CD14-positive monocyte (primary cell): Measurements from ENCODE around the gene GAMT. TPM values are rescaled to one million over a fixed set of nuclear protein-coding genes. Genes with fewer than 3 reads are reported as not detected.

Experiments used
- DNase-seq, 3 donors: peaks; one replicate each; pipeline ENCODE4 v3.0.0-alpha.2; 2011 to 2022
- H2AFZ ChIP-seq: 2 replicates; pipeline ENCODE4 v1.6.0; 2012; ENCODE audit warnings: mild to moderate bottlenecking, low read depth, low read length, inconsistent platforms; ENCODE audit not compliant: insufficient read depth, poor library complexity, severe bottlenecking
- H3K27ac ChIP-seq, 2 donors: 1 replicate in 1 of 2; 2 replicates in 1 of 2; pipeline ENCODE4 v1.5.1; 2012 to 2013; ENCODE audit warnings: low read length in 2 of 2, control low read depth in 1 of 2, inconsistent platforms in 1 of 2, low read depth in 1 of 2, mild to moderate bottlenecking in 1 of 2
- H3K27me3 ChIP-seq, 2 donors: one replicate each; pipeline versions ENCODE4 v1.6.0 to v1.6.1; 2011 to 2013; ENCODE audit warnings: low read length in 2 of 2; ENCODE audit not compliant: control insufficient read depth in 2 of 2, insufficient read depth in 2 of 2
- H3K36me3 ChIP-seq, 2 donors: replicated peaks in 1 of 2; 1 replicate in 1 of 2; 2 replicates in 1 of 2; pipeline versions ENCODE4 v1.5.1 to v1.6.1; 2012 to 2013; ENCODE audit warnings: low read length in 2 of 2, control low read depth in 1 of 2, inconsistent platforms in 1 of 2, mild to moderate bottlenecking in 1 of 2; ENCODE audit not compliant: insufficient read depth in 2 of 2, control insufficient read depth in 1 of 2
- H3K4me1 ChIP-seq, 2 donors: 1 replicate in 1 of 2; 2 replicates in 1 of 2; pipeline versions ENCODE4 v1.5.1 to v1.6.1; 2012 to 2013; ENCODE audit warnings: low read length in 2 of 2, control low read depth in 1 of 2, inconsistent platforms in 1 of 2, mild to moderate bottlenecking in 1 of 2, moderate library complexity in 1 of 2; ENCODE audit not compliant: insufficient read depth in 2 of 2, control insufficient read depth in 1 of 2
- H3K4me2 ChIP-seq: replicated peaks from 2 replicates; pipeline ENCODE3; 2012; ENCODE audit warnings: low read length, moderate library complexity, mild to moderate bottlenecking; ENCODE audit not compliant: poor library complexity, severe bottlenecking; ENCODE audit errors: extremely low read depth
- H3K4me3 ChIP-seq, 3 experiments: fragments of 200-600 bp in 1 of 3; sonication (generic) in 1 of 3; replicated peaks in 1 of 3; 1 replicate in 2 of 3; 2 replicates in 1 of 3; pipeline ENCODE4 v1.5.1; 2011 to 2013; ENCODE audit warnings: low read length in 3 of 3, mild to moderate bottlenecking in 3 of 3, control low read depth in 2 of 3, low read depth in 2 of 3, inconsistent platforms in 1 of 3, moderate library complexity in 1 of 3
- H3K79me2 ChIP-seq: 2 replicates; pipeline ENCODE4 v1.6.0; 2012; ENCODE audit warnings: mild to moderate bottlenecking, control low read depth, inconsistent platforms, low read length, moderate library complexity; ENCODE audit not compliant: insufficient read depth
- H3K9ac ChIP-seq: 2 replicates; pipeline ENCODE4 v1.6.0; 2017; ENCODE audit warnings: low read length, mild to moderate bottlenecking; ENCODE audit not compliant: insufficient read depth, poor library complexity, severe bottlenecking
- H3K9me3 ChIP-seq, 2 donors: replicated peaks in 1 of 2; 1 replicate in 1 of 2; 2 replicates in 1 of 2; pipeline versions ENCODE4 v1.5.1 to v1.6.1; 2012 to 2013; ENCODE audit warnings: low read length in 2 of 2, control low read depth in 1 of 2; ENCODE audit not compliant: control insufficient read depth in 1 of 2, insufficient read depth in 1 of 2
- H4K20me1 ChIP-seq: 2 replicates; pipeline ENCODE4 v1.6.0; 2012; ENCODE audit warnings: mild to moderate bottlenecking, low read length, control low read depth, moderate library complexity; ENCODE audit not compliant: insufficient read depth
- H3K27ac Mint-ChIP-seq, 7 donors: one replicate each; pipeline ENCODE4 v1.8.0; 2020; ENCODE audit warnings: mild to moderate bottlenecking in 7 of 7, mixed read lengths in 7 of 7, moderate library complexity in 6 of 7, inconsistent platforms in 2 of 7
- H3K27me3 Mint-ChIP-seq, 3 donors: one replicate each; pipeline ENCODE4 v1.8.0; 2021 to 2022; ENCODE audit warnings: low read depth in 3 of 3, mild to moderate bottlenecking in 3 of 3, mixed read lengths in 3 of 3, moderate library complexity in 3 of 3, inconsistent platforms in 1 of 3
- H3K36me3 Mint-ChIP-seq, 2 donors: one replicate each; pipeline ENCODE4 v1.8.0; 2020; ENCODE audit warnings: mixed read lengths in 2 of 2, inconsistent platforms in 1 of 2, mild to moderate bottlenecking in 1 of 2
- H3K4me1 Mint-ChIP-seq: one replicate; pipeline ENCODE4 v1.8.0; 2020; ENCODE audit warnings: mild to moderate bottlenecking, mixed read lengths
- H3K4me3 Mint-ChIP-seq, 2 donors: one replicate each; pipeline ENCODE4 v1.8.0; 2020; ENCODE audit warnings: mild to moderate bottlenecking in 2 of 2, mixed read lengths in 2 of 2, moderate library complexity in 1 of 2
- H3K9me3 Mint-ChIP-seq, 7 donors: one replicate each; pipeline ENCODE4 v1.8.0; 2020 to 2022; ENCODE audit warnings: mixed read lengths in 7 of 7, mild to moderate bottlenecking in 6 of 7, moderate library complexity in 6 of 7, inconsistent platforms in 2 of 7
- CTCF ChIP-seq: fragments of 200-600 bp; IDR thresholded peaks from one replicate; pipeline ENCODE4 v1.8.0; 2022; ENCODE audit warnings: antibody characterized with exemption, mild to moderate bottlenecking
- WGBS: methylation state at CpG from one replicate; pipeline ENCODE4 v1.1.5; 2013; ENCODE audit warnings: missing lambda C conversion rate; ENCODE audit not compliant: insufficient coverage; 5-methylcytosine and 5-hydroxymethylcytosine counted together
- intact Hi-C, 2 donors: fragments of 100-400 bp; cut with micrococcal nuclease; formaldehyde crosslinking; loops; one replicate each; pipeline versions ENCODE4 v1.15.0 to v1.15.1; 2023
- polyA plus RNA-seq, 3 donors: library from polyadenylated mRNA; depleted of rRNA in 1 of 3; unstranded in 2 of 3; stranded (reverse) in 1 of 3; fragments of 300-500 nt in 2 of 3; fragments of >200 nt in 1 of 3; fragmentation: Illumina TruSeq in 2 of 3; gene quantifications; 1 replicate in 2 of 3; 2 replicates in 1 of 3; pipeline ENCODE4 v1.2.3, GENCODE V29; 2012 to 2021

GAMT gene
- polyA plus RNA-seq, 3 donors = 0.95 to 1.3 (median 0.96) TPM

GRCh38 chr19:1417681-1418495 is 16.5 kb upstream of the GAMT start:
- no peak overlapping the region for H3K4me3 ChIP-seq
- Mint-ChIP-seq H3K27ac (peak overlapping the region in 4 of 7 donors; percentile 10 to 69 (median 36)), H3K36me3 (peaks cover 45 to 74% of the 10 kb centered on the region in 2 donors), H3K4me3 (no peak overlapping the region), H3K4me1 (peaks cover 24% of the 10 kb centered on the region), H3K27me3 (peaks cover 0 to 1% (median 0%) of the 10 kb centered on the region in 3 donors), H3K9me3 (no peaks in the 10 kb centered on the region)
- no peak overlapping the region for H3K27ac ChIP-seq
- H3K36me3 ChIP-seq = peaks cover 59 to 75% of the 10 kb centered on the region in 2 donors
- DNase-seq = no peak
- 91% methylated on average over 16 of the region's 30 CpGs for WGBS
- no peak for TF ChIP-seq CTCF
- H3K9ac ChIP-seq = no peak overlapping the region
- H3K27me3 ChIP-seq = no peaks in the 10 kb centered on the region
- peaks cover 19 to 21% of the 10 kb centered on the region in 2 donors for H3K4me1 ChIP-seq
- H2AFZ ChIP-seq = no peak overlapping the region
- intact Hi-C loops = no loop called here
- H3K4me2 ChIP-seq = no peak overlapping the region
- H3K9me3 ChIP-seq = no peaks in the 10 kb centered on the region
- peaks cover 96% of the 10 kb centered on the region for H4K20me1 ChIP-seq
- H3K79me2 ChIP-seq = peaks cover 90% of the 10 kb centered on the region

- H3K36me3 ChIP-seq = peaks cover 58 to 72% of the 10 kb centered on the region in 2 donors
- H3K27ac ChIP-seq = peak overlapping the region in 1 of 2 donors; percentile 78
- no peaks in the 10 kb centered on the region for H3K9me3 ChIP-seq
- peaks cover 19 to 21% of the 10 kb centered on the region in 2 donors for H3K4me1 ChIP-seq
- H3K36me3 Mint-ChIP-seq = peaks cover 38 to 71% of the 10 kb centered on the region in 2 donors
- DNase-seq = no peak
- no peaks in the 10 kb centered on the region for H3K27me3 ChIP-seq
- H3K79me2 ChIP-seq = peaks cover 90% of the 10 kb centered on the region
- peaks cover 96% of the 10 kb centered on the region for H4K20me1 ChIP-seq
- no peak overlapping the region for H3K9ac ChIP-seq
- intact Hi-C loops = no loop called here
- H3K4me2 ChIP-seq = no peak overlapping the region
- H3K4me3 ChIP-seq = no peak overlapping the region
- no peak for TF ChIP-seq CTCF
- no peaks in the 10 kb centered on the region for H3K9me3 Mint-ChIP-seq
- no peak overlapping the region for H3K4me3 Mint-ChIP-seq
- H2AFZ ChIP-seq = no peak overlapping the region
- WGBS = 92% methylated on average over 21 of the region's 21 CpGs
- H3K4me1 Mint-ChIP-seq = peaks cover 24% of the 10 kb centered on the region
- H3K27me3 Mint-ChIP-seq = peaks cover 0 to 1% (median 0%) of the 10 kb centered on the region in 3 donors
- H3K27ac Mint-ChIP-seq = peak overlapping the region in 4 of 7 donors; percentile 10 to 69 (median 30)
Observed at GRCh38 chr19:1417145-1417544, 15.8 kb upstream of the GAMT start.
